Midbrain (tissue), 1 donor: ENCODE measurements around the gene ELFN1.

Experiments used
- DNase-seq: peaks from one replicate; lab custom pipeline; 2025; lab: John Stamatoyannopoulos, UW

ELFN1 gene

DNA sequence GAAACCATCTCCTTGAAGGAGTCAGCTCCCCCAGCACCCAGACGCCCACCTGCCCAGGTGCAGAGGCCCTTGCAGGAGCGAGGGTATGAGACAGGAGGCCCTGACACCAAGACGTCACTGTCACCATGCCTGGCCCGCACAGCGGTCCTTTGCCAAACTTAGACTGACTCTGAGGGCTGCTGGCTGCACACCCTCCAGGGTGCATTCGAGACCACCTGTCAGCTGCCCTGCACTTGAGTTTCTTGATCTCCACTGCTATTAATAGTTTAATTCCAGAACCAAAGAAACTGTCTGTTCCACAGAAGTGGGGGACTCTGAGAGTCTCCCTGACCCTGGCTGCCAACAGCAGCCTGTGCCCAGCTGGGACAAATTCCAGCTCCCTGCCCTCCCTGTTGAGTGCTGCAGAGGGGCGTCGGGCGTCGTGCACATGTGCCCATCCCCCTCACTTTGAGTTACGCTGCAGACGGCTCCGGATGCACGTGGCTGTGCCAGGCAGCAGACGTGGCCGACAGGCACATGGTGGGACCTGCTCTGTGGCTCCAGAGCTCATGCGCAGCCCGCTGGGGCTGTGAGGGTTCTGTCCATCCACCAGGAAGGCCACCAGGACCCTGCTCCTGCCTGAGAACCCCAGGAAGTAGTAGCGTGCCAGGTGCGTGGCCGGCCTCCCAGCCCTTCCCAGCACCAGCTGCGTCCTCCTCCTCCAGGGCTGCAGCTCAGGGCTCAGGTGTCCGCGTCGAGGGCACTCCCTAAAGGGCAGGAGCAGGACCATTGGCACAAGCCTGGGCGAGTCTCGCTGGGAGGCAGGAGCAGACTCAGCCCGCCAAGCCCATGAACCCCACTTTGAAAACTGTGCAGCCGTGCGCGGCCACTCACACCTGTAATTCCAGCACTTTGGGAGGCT is 24.8 kb downstream of the ELFN1 start:
- no peak for DNase-seq

DNA sequence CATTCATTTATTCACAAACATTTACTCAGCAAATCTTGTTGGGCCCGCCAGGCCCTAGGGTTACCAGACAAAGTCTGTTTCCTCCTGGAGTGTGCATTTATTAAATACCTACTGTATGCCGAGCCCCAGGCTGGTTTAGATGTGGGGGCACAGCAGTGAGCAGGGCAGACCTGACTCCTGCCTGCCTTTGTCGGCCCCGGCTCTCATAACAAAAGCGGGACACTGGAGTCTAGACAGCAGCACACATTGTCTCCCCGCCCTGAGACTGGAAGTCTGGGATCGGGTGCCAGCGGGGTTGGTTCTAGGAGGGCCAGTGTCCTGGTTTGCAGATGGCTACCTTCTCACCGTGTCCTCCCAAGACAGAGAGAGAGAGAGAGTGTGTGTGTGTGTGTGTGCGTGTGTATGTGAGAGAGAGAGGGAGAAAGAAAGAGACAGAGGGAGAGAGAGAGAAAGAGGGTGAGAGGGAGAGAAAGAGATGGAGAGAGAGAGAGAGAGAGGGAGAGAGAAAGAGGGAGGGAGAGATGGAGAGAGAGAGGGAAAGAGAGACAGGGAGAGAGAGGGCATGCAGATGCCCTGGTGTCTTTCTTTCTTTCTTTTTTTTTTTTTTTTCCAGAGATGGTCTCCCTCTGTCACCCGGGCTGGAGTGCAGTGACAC is 25.9 kb downstream of the ELFN1 start:
- DNase-seq, result no peak

- DNase-seq, result no peak
Observed at GRCh38 chr7:1696671-1697498, 26.8 kb downstream of the ELFN1 start.

DNA sequence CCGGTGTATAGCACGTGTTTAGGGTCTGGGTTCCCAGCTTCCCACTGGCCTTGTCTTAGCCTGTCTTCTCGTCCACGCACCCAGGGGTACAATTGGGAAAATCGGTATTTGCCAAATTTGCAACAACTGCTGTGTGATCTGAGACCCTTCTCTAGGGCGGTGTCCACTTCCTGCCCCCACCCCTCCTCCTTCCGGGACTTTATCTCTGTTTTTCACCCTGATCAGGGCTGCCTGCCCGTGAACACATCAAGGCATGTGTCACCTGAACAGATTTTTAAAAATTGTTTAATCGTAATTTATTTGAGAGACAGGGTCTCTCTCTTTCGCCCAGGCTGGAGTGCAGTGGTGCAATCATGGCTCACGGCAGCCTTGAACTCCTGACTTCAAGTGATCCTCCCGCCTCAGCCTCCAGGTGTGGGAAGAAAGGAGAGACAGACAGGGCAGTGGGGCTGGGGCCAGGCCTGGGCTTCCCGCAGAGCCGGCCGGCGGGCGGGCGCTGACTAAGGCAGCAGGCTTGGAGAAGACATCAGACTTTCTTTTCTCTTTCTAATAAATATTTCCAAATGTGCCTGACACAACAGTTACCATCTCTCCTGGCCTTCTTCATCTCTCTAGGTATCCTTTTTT is 27.5 kb downstream of the ELFN1 start:
- no peak for DNase-seq

DNA sequence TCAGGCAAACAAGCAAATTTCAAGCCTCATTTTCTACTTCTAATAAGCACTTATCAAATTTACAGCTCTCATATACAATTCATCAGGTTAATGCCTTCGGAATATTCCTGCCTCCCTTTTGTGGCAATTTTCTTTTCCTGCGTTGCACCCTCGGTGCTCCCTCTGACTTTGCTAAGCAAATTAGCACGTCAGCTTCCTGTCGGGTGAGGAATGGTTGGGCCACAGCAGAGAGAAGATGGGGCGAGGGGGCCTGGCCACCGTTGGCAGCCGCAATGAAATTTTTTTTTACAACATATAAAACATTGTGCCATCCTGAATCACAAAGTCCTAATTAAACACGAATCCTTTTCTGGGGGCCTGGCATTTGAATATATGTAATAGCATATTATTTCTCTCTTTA is 28.1 kb downstream of the ELFN1 start:
- DNase-seq, result no peak

- DNase-seq, result no peak
Observed at GRCh38 chr7:1698951-1699350, 28.9 kb downstream of the ELFN1 start.

- no peak for DNase-seq
Observed at GRCh38 chr7:1700086-1700485, 30.0 kb downstream of the ELFN1 start.

DNA sequence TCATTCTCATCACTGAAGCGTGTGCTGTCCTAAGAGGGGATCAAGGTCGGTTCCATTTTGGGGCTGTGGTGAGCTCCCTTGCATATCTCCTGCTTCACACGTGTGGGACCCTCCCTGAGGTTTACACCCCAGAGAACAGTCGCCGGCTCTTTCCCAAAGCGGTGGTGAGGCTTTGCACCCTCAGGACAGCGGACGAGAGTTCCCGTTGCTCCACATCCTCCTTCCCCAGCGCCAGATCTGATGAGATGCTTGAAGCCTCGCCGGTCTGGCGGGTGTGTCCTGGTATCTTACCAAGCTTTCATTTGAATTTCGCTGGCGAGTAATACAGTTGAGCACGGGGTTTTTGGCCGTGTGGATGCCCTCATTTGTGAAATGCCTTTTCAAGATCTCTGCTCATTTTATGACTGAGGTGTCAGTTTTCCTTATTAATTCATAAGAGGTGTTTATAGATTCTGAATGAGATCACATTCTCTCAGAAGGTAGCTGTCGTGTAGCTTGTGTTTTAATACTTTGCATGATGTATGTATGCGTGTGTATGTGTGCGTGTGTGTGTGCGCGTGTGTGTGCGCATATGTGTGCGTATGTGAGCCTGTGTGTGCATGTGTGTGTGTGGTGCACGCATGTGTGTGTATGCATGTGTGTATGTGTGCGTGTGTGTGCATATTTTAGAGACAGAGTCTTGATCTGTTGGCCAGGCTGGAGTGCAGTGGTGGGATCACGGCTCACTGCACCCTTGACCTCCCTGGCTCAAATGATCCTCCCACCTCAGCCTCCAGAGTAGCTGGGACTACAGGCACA is 30.7 kb downstream of the ELFN1 start:
- no peak for DNase-seq

- no peak for DNase-seq
Observed at GRCh38 chr7:1702652-1703051, 32.6 kb downstream of the ELFN1 start.

DNA sequence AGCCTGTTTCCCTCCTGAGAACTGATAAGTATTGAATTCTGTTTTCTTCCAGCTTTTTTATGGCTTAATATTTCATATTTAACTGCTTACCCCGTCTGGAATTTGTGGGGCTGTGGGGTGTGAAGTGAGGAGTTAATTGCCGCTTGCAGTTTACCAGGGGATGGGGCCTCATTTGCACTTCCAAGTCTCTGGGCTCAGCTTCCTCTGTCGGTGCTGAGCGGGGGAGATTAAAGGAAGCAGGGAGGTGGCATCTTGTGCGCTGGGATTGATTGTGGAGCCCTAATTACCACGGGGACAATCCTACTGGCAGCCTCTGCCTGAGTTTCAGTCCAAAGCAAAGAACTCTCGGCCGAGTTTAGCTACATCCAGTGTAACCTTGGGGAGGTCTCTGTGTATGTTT is 33.4 kb downstream of the ELFN1 start:
- no peak for DNase-seq

DNA sequence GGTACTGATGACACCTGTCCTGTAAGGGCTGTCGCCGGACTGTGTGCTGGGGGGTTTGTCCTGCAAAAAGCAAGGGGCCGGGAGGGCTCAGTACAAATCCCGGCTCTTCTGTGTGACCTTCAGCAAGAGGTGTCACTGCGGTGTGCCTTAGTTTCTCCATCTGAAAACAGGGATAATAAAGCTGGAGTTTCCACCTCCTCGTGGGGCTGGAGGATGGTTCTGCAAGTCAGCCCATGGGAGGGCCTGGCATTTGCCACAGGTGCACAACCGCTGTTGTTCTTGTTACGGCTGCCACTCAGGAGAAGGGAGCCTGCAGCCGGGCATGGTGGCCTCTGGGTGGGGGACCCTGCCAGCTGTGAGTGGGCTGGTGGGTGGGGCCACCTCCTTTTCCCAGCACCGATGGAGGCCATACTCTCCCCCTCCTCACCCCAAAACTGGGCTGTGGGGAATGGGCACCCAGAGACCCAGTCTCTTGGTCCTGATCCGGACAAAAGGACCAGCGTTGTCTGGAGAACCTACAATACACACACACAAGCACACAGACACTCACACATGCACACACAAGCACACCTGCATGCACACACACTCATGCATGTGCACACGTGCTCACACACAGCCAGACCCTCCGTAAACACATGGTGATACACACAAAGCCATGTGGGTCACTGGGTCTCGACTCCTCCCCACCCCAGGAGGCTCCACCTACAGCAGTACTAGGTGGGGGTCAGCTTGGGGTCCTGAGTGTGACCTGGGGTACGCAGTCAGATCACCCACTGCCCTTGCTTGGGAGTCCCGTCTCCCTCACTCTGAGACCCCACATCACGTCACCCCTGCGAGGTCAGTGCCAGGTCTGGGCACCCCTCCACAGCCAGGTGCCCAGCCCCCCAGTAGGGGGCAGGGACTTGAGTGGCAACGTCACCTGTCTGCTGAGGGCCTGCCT is 34.1 kb downstream of the ELFN1 start:
- no peak for DNase-seq

- DNase-seq, result no peak
Observed at GRCh38 chr7:1704811-1705738, 35.0 kb downstream of the ELFN1 start.

DNA sequence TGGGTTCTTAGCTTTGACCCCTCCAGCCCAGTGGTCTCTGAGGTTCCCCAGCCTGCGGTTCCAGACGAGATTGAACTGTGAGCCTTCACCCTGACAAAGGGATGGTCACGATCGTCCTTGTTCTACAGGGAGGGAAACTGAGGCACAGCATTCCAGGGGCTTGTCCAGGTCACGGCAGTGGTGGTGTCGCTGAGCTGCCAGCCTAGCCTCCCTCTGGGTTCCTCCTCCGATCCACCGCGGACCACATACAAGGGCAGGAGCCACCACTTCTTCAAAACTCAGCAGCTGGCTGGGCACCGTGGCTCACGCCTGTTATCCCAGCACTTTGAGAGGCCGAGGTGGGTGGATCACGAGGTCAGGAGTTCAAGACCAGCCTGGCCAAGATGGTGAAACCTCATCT is 35.8 kb downstream of the ELFN1 start:
- DNase-seq, result no peak

GRCh38 chr7:1706381-1706720 is 36.3 kb downstream of the ELFN1 start:
- no peak for DNase-seq

GRCh38 chr7:1706721-1707613 is 36.9 kb downstream of the ELFN1 start:
- no peak for DNase-seq

DNA sequence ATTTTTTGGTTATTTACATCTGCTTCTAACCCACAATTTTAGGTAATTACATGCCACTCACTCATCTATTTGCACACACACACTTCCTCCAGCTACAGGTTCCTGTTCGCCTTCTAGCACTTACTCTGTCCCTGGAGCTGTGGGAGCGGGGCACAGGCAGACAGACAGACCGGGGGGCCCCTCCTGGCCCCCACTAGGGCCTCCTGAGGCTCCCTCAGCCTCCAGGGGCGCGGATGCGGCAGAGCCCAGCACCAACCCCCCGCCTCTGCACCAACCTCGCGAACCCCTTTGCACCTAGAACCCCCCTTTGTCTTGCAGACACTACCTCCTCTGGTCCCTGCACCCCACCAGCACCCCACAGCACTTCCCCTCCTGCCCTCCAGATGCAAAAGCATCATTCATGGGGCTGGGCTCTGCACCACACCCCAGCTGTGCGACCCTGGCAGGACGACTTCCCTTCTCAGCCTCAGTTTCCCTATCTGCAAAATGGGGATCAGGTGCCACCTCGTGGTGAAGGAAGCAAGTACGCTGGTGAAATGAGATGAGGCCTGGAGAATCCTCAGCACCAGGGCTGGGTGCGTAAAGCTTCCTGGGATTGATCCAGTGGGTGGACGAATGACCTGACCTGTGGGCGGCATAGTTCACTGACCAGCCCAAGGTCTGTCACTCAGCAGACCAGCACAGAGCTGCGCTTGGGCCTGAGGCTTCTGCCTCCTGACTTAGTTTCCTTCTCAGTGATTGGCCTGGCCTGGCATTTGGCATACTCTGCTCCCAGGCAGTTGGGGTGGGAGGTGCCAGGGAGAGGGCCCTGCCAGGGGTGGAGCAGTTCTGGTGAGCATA is 37.9 kb downstream of the ELFN1 start:
- DNase-seq, result no peak

- no peak for DNase-seq
Observed at GRCh38 chr7:1708596-1709251, 38.6 kb downstream of the ELFN1 start.
